ENCODE data around the gene RAB7A. TPM values are rescaled to one million over a fixed set of nuclear protein-coding genes. Genes with fewer than 3 reads are reported as not detected.

The RAB7A gene
- total and polyA plus RNA-seq, 10 of the 15 experiments (the other 5 are each of a cell fraction or from before 2014, with no cell fraction given) = 40.3 to 212 (median 160) TPM

DNA sequence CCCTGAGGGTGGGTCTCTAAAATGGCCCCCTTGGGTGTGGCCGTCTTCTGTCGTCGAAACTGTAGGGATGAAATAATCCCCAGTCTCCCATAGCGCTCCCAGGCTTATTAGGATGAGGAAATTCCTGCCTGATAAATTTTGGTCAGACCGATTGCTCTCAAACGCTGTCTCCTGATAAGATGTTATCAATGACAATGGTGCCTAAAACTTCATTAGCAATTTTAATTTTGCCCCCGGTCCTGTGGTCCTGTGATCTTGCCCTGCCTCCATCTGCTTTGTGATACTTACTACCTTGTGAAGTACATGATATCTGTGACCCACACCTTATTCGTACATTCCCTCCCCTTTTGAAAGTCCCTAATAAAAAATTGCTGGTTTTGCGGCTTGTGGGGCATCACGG is 5.1 kb upstream of the RAB7A start:
- Histone ChIP-seq H3K9ac (ENCODE audit: control insufficient read depth, insufficient read depth, low read length) (no peak overlapping the region), H3K27me3 (replicated peaks in 1 of 2; ENCODE audit: control insufficient read depth in 2 of 2, insufficient read depth in 2 of 2, low read length in 1 of 2) (no peaks in the 10 kb centered on the region), H3K4me2 (ENCODE audit: control insufficient read depth, insufficient read depth) (no peak overlapping the region), H3K79me2 (ENCODE audit: control insufficient read depth, insufficient read depth, low read length) (peaks cover 4% of the 10 kb centered on the region), H3K27ac (ENCODE audit: control insufficient read depth, insufficient read depth) (no peak overlapping the region), H4K20me1 (ENCODE audit: control insufficient read depth, insufficient read depth) (no peaks in the 10 kb centered on the region), H3K4me3 (no peak overlapping the region), H3K36me3 (ENCODE audit: control insufficient read depth in 2 of 2, insufficient read depth in 2 of 2, low read length in 1 of 2) (no peaks in the 10 kb centered on the region), H2AFZ (ENCODE audit: control insufficient read depth, low read depth, low read length) (no peak overlapping the region), H3K4me1 (ENCODE audit: control insufficient read depth, insufficient read depth, low read length) (peaks cover 8% of the 10 kb centered on the region; the same call in 1 of the 2 replicates), H3K9me3 (replicated peaks; ENCODE audit: control insufficient read depth, insufficient read depth, low read length) (no peaks in the 10 kb centered on the region)
- BruUV-seq (replicated peaks) = no TSS peak
- ChIA-PET POLR2A (no interaction called here), RAD21 (ENCODE audit: unreplicated experiment) (no interaction called here), SMC1A (ENCODE audit: uncharacterized antibody, unreplicated experiment) (no interaction called here), CTCF (no interaction called here)
- 81% methylated on average over 10 of the region's 10 CpGs for WGBS (ENCODE audit: insufficient coverage, insufficient replicate concordance, low lambda C conversion rate, missing lambda C conversion rate)
- intact Hi-C loops (cut with micrococcal nuclease; ENCODE audit: unreplicated experiment) (no loop called here), in situ Hi-C loops (cut with MboI) (no loop called here)
- TF ChIP-seq KAT2A (conservative IDR thresholded peaks at IDR 0.05; ENCODE audit: control insufficient read depth, low read depth, low read length) (no peak), IRF4 (IDR thresholded peaks at IDR 0.05; ENCODE audit: low read depth, low read length) (no peak), ZNF274 (IDR thresholded peaks at IDR 0.05; ENCODE audit: insufficient read depth, insufficient read length) (no peak), SUPT20H (IDR thresholded peaks at IDR 0.05; ENCODE audit: borderline replicate concordance, control insufficient read depth, low read depth, low read length) (no peak), ZNF24 (IDR thresholded peaks at IDR 0.05) (no peak), EED (IDR thresholded peaks at IDR 0.05; ENCODE audit: low read depth) (no peak), TBL1XR1 (IDR thresholded peaks at IDR 0.05; ENCODE audit: low read depth, low read length) (no peak), NFYB (IDR thresholded peaks at IDR 0.05; ENCODE audit: insufficient read depth, low read depth, low read length) (no peak)
- TF ChIP-seq, protein P1, sequence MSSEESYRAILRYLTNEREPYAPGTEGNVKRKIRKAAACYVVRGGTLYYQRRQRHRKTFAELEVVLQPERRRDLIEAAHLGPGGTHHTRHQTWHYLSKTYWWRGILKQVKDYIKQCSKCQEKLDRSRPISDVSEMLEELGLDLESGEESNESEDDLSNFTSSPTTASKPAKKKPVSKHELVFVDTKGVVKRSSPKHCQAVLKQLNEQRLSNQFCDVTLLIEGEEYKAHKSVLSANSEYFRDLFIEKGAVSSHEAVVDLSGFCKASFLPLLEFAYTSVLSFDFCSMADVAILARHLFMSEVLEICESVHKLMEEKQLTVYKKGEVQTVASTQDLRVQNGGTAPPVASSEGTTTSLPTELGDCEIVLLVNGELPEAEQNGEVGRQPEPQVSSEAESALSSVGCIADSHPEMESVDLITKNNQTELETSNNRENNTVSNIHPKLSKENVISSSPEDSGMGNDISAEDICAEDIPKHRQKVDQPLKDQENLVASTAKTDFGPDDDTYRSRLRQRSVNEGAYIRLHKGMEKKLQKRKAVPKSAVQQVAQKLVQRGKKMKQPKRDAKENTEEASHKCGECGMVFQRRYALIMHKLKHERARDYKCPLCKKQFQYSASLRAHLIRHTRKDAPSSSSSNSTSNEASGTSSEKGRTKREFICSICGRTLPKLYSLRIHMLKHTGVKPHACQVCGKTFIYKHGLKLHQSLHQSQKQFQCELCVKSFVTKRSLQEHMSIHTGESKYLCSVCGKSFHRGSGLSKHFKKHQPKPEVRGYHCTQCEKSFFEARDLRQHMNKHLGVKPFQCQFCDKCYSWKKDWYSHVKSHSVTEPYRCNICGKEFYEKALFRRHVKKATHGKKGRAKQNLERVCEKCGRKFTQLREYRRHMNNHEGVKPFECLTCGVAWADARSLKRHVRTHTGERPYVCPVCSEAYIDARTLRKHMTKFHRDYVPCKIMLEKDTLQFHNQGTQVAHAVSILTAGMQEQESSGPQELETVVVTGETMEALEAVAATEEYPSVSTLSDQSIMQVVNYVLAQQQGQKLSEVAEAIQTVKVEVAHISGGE (CRISPR knock-in tag; IDR thresholded peaks at IDR 0.05) = no peak
- FAIRE-seq (no peak), ATAC-seq (no peak), DNase-seq (ENCODE audit: low read depth, low spot score) (no peak)

Data from GM12878 (cell line).